Stimulated activated CD4-positive, alpha-beta T cell treated with anti-CD3 and anti-CD28 coated beads, Interleukin-12 subunit alpha, Interleukin-12 subunit beta, amount 100 ng/mL, for 48 hours (primary cell): ENCODE results near the gene TCF7L2.

Experiments used
- DNase-seq, 3 donors: peaks; one replicate each; pipeline ENCODE4 v3.0.0-alpha.2; 2020; ENCODE audit warnings: low read depth in 2 of 3, low spot score in 1 of 3

The TCF7L2 gene

GRCh38 chr10:113175756-113176651 is 226.0 kb downstream of the TCF7L2 start:
- DNase-seq, result no peak

DNA sequence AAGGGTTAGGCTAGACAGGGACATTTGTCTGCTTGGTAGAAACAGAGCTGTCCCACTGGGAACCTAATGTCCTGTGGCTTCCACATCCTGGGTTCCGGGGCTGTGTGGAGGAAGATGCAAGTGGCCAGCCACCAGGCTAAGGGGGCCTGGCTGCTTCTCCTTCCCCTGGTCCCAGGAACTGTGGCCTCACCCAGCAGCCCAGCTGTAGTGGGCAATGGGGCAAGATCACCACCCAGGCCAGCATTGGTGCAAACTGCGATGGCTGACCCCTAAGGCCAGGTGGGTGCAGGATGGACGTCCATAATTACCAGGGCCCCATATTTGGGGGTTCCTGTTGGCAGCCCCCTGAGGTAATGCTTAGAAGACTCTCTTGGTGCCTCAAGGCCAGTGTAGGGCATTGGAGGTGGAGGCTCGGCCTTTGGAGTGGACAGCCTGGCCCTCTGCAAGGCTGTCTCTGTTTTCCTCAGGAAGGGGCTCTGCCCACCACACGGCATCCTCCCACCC is 226.7 kb downstream of the TCF7L2 start:
- no peak for DNase-seq

GRCh38 chr10:113177156-113177935 is 227.3 kb downstream of the TCF7L2 start:
- DNase-seq, result no peak

DNA sequence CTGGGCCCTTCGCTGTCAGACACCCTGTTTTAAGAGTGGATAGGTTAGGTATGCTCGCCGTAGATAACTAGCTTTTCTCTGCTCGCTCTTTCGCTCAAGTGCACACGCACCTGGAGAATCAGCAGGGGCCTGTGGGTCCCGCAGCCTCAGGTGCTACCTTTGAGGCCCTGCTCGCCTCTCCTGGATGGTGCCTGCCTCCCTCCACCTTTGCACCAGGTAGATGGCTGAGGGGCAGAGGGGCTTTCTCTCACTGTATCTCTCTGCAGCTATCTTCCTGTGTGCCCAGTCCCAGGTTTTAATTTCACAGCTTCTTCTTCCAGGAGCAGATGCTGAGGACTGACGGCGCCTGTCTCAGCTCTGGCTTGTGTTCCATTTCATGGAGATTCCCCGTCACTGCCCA is 227.9 kb downstream of the TCF7L2 start:
- DNase-seq, result no peak

DNA sequence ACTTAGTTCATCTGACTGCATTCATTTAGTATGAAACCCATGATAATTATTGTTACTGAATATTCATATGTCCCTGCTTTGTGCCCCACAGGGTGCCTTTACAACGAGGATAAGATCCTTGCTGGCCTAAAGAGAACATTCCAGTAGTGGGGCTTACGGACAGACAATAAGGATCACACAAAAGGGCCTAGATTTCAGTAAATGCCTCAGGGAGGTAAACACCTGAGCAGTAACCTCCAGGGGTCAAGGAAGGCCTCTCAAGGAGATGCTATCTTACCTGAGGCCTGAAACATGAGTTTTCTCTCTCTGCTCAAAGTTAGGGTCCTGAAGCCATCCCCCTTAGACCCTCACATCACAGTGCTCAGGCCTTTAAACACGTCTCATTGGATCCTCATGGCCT is 228.7 kb downstream of the TCF7L2 start:
- no peak for DNase-seq

DNA sequence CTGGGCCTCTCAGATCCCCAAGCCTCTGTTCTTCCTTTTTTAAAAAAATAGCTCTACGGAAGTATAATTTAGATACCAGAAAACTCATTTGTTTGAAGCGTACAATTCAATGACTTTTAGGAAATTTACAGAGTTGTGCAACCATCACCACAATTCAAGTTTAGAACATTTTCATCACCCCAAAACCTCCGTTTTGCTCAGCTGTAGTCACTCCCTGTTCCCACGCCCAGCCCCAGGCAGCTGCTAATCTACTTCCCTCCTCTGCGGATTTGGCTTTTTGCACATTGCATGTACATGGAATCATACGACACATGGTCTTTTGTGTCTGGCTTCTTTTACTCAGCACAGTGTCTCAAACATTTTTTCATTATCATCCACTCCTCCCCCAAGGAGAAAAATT is 229.2 kb downstream of the TCF7L2 start:
- no peak for DNase-seq

DNA sequence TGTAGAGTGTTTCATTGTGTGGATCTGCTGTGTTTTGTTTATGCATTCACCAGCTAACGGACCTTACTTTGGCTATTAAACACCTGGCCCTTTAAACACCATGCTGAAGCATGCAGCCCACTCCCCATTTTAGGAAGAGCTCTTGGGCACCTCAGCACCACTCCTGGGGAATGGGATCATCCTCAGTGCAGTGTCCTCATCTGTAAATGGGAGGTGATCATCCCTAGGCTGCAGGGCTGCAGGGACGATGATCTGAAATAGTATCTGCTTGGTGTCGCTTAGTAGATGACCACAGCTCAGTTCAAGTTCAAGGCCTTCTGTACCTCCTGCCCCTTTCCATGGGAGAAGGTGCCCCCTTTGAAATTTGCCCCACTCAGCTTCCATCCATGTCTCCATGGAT is 229.9 kb downstream of the TCF7L2 start:
- no peak for DNase-seq

DNA sequence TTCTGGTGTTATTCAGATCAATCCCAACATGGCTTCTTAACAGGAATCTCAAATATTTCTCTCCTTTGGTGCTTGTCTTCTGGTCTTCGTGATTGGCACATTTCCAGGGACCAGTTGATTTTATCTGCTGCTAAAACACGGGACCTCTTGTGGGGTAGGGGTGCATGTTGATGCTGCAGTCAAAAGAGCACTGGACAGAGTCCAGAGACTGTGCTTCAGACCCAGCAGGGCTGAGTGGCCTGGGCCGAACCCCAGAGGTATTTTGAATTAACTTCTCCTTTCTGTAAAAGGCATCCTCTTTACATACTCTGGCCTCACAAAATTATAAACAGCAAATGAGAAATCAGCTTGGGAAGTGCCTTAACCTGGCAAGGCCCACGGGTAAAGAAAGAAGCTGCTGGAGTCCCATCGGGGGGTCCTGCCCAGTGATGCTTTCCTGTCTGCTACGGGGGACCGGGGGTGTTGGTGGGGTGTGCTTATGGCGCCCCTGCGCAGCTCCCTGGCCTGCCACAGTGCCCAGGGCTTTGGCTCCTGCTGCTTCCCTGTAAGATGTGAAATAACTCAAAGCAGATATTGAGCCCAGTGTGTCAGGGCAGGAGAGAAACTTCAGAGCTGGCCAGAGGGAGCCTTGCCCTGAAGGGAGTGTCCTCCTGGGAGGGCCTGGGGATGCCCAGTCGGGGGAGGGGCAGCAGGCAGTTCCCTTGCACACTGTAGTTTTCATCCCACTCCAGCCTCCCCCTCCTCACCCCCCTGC is 230.5 kb downstream of the TCF7L2 start:
- no peak for DNase-seq

DNA sequence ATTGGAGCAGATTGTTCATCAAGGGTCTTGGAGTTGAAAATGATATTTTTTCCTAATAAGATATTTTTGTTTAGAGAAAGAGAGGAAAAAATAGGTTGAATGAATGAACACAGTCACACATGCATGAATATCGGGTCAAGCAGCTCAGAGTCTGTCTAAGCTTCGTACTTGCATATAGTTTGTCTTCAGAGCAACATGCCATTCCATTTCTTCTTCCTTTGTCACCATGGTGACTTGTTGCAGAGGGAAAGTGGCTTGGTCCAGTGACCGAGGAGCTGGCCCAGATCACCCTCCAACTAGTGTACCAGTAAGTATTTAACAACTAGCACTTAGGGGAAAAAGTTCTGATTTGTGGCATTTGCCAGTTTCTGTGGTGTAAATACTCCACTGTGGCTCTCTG is 232.1 kb downstream of the TCF7L2 start:
- DNase-seq, result no peak

DNA sequence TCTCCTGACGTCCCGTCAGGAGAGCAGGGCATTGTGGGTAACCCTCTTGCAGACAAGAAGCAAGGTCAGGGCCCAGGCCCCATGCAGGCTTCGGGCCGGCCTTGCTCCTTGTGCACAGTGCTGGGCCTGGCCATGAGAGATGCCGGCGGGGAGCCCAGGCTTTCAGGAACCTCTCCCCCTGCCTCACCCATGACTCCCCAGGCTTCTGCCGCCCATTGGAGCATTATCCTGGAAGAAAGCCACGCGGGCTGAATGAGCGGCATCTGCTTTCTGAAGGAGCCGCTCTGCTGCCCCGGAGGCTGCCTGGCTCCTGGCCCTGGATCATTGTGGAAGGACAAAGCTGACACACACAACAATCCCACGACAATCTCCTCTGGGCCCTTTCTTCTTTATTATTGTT is 233.5 kb downstream of the TCF7L2 start:
- no peak for DNase-seq

DNA sequence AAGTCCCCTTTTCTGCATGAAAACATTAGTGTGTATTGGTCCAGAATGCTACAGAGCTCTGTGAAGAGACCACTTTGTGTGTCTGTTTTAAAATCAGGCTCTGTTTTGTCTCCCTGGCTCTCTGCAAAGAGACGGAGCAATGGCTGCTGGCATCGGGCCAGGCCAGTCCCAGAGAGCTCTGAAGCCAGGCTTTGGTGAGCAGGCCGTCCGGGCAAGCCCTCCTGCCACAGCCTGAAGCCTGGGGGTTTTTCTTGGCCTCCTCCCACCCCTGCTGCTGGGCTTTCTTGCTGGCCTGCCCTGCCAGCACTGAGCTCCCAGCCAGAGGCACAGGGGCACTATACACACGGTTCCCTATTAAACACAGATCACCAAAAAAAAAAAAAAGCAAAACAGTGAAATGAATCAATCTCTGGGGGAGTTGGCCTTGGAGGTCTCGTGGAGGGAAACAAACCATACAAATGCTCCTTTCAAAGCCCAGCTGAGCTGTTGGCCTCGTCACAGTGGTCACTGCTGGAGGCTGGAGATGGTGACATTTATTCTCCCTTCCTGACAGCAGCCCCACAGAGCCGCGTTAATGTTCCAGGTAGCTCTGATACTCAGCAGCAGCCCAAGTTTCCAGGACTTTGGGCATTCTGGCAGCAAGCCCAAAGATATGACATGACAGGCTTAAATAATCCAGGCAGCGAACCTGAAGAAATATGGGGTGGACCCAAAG is 237.2 kb downstream of the TCF7L2 start:
- no peak for DNase-seq

GRCh38 chr10:113199459-113199858 is 249.4 kb downstream of the TCF7L2 start:
- DNase-seq, result no peak

DNA sequence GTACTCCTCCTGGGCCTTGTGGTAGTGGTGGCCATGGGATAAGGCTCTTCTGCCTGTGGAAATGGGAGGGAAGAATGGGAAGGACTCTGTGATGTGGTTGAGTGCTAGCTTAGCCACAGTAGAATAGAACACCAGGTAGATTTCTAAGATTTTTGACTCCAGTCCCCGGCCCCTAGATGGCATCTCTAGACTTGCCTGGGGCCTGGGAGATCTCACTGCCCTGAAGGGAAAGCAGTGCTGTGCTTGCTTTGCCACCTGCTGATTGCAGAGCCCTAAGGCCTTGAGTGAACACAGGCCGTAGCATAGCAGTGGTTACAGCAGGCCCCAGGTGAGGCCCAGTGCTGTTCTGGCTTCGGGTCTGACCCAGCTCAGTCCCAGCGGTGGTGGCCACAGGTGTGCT is 252.0 kb downstream of the TCF7L2 start:
- no peak for DNase-seq

DNA sequence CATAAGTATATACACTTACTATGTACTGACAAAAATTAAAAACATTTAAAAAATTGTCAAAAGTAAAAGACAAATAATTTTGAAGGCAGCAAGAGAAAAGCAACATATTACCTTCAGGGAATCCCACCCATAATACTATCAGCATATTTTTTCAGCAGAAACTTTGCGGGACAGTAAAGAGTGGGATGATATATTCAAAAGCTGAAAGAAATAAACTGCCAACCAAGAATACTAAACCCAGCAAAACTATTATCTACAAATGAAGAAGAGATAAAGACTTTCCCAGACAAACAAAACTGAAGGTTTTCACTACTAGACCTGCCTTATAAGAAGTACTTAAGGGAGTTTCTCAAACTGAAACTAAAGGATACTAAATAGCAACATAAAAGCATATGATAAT is 257.9 kb downstream of the TCF7L2 start:
- DNase-seq, result no peak

GRCh38 chr10:113213035-113213434 is 263.0 kb downstream of the TCF7L2 start:
- no peak for DNase-seq

DNA sequence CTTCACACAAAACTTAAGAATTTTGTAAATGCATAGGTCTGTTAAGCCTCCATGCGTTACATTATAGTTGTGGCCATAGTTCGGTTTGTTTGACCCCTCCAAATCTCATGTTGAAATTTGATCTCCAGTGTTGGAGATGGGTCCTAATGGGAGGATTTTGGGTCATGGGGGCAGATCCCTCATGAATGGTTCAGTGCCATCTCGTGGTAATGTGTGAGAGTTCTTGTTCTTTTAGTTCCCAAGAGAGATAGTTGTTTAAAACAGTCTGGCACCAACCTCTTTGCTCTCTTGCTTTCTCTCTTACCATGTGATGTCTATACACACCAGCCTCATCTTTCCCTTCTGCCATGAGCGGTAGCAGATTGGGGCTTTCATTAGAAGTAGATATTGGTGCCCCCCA is 264.3 kb downstream of the TCF7L2 start:
- DNase-seq, result no peak

DNA sequence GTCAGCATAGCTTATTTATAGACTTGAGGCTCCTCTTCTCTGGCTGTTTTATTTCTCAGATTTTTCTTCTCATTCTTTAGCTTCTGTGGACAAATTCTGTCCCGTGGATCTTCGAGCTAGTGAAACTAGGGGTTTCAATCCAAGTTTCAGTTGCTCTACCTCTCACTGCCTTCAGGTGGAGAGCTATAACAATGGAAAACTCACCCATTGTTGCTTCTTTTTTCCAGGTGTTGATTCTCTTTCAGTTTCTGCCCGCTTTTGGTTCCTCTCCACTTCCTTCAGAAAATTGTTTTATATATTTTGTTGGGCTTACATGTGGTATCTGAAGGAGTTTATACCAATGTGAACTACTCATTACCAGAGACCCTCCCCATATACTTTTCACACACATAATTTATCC is 266.1 kb downstream of the TCF7L2 start:
- no peak for DNase-seq
